ENCODE measurements around the gene CACHD1.

The CACHD1 gene

GRCh38 chr1:64555947-64556346 lies 86.0 kb downstream of the CACHD1 start:
- no peak for DNase-seq

- DNase-seq = no peak
Observed at GRCh38 chr1:64561993-64562392, 92.1 kb downstream of the CACHD1 start.

- no peak for DNase-seq
Observed at GRCh38 chr1:64563958-64564565, 94.1 kb downstream of the CACHD1 start.

GRCh38 chr1:64564891-64565290 lies 95.0 kb downstream of the CACHD1 start:
- DNase-seq = no peak

- no peak for DNase-seq
Observed at GRCh38 chr1:64567426-64568170, 97.7 kb downstream of the CACHD1 start.

GRCh38 chr1:64568171-64568450 lies 98.2 kb downstream of the CACHD1 start:
- DNase-seq = no peak

GRCh38 chr1:64569411-64569810 lies 99.5 kb downstream of the CACHD1 start:
- DNase-seq = no peak

GRCh38 chr1:64570267-64570855 lies 100.4 kb downstream of the CACHD1 start:
- DNase-seq = no peak

- DNase-seq = no peak
Observed at GRCh38 chr1:64572222-64572900, 102.4 kb downstream of the CACHD1 start.

GRCh38 chr1:64574301-64574700 lies 104.4 kb downstream of the CACHD1 start:
- DNase-seq = no peak

- DNase-seq = no peak
Observed at GRCh38 chr1:64575881-64576676, 106.2 kb downstream of the CACHD1 start.

GRCh38 chr1:64578270-64578973 lies 108.5 kb downstream of the CACHD1 start:
- DNase-seq = no peak

GRCh38 chr1:64579767-64580166 lies 109.8 kb downstream of the CACHD1 start:
- no peak for DNase-seq

- DNase-seq = no peak
Observed at GRCh38 chr1:64581135-64581842, 111.4 kb downstream of the CACHD1 start.

GRCh38 chr1:64581843-64582185 lies 111.9 kb downstream of the CACHD1 start:
- DNase-seq = no peak

- no peak for DNase-seq
Observed at GRCh38 chr1:64584479-64584878, 114.5 kb downstream of the CACHD1 start.

- DNase-seq = no peak
Observed at GRCh38 chr1:64588876-64589275, 118.9 kb downstream of the CACHD1 start.

GRCh38 chr1:64590316-64590715 lies 120.4 kb downstream of the CACHD1 start:
- DNase-seq = no peak

- no peak for DNase-seq
Observed at GRCh38 chr1:64594446-64594845, 124.5 kb downstream of the CACHD1 start.

GRCh38 chr1:64595871-64596515 lies 126.1 kb downstream of the CACHD1 start:
- no peak for DNase-seq

GRCh38 chr1:64597113-64597512 lies 127.2 kb downstream of the CACHD1 start:
- DNase-seq = no peak

All from stimulated activated naive CD4-positive, alpha-beta T cell treated with Interleukin-2 at 50 U/mL for 16 hours (primary cell).